NCI-H82 treated with DMSO at 0.1 percent for 48 hours (cell line): ENCODE measurements around the gene ZSCAN18.

Experiments used
- DNase-seq: peaks from one replicate; lab custom pipeline; 2025; ENCODE audit not compliant: unreplicated experiment; lab: John Stamatoyannopoulos, UW

Gene ZSCAN18

GRCh38 chr19:58086825-58087710 lies 11.0 kb downstream of the ZSCAN18 start:
- DNase-seq, result no peak

DNA sequence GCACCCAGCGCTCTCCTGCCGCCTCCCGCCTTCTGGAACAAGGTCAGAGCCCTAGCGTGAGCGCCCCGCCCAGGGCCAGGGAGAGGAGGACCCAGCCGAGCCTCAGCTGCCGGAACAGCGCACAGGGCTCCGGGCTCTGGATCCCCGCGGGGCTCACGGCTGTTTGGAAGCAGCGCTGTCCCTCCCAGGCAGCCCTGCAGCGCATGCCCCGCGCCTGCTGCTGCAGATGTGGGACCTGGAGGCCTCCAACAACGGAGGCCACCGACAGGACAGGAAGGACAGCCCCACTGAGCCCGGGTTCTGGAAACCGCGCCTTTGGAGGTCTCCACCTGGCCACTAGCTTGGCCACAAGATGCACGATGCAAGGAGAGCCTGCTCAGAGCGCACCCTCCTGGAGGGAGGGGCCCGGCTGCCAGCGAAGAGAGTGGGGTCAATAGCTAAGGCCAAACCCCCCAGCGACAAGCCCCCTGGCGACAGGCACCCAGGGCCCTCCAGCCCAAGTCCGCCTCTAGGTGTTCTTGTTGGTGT lies 12.6 kb downstream of the ZSCAN18 start:
- no peak for DNase-seq

- DNase-seq, result no peak
Measured at GRCh38 chr19:58084596-58085347, 13.3 kb downstream of the ZSCAN18 start.

- DNase-seq, result no peak
Measured at GRCh38 chr19:58083021-58083420, 15.0 kb downstream of the ZSCAN18 start.

GRCh38 chr19:58079792-58080191 lies 18.2 kb downstream of the ZSCAN18 start:
- no peak for DNase-seq

DNA sequence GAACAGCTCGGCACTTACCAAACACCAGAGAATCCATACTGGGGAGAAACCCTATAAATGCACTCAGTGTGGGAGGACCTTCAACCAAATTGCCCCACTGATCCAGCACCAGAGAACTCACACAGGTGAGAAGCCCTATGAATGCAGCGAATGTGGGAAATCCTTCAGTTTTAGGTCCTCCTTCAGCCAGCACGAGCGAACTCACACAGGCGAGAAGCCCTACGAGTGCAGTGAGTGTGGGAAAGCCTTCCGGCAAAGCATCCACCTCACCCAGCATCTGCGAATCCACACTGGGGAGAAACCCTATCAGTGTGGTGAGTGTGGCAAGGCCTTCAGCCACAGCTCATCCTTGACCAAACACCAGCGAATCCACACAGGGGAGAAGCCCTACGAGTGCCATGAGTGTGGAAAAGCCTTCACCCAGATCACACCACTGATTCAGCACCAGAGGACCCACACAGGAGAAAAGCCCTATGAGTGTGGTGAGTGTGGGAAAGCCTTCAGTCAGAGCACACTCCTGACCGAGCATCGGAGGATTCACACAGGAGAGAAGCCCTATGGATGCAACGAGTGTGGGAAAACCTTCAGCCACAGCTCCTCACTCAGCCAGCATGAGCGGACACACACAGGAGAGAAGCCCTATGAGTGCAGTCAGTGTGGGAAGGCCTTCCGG lies 30.7 kb downstream of the ZSCAN18 start:
- no peak for DNase-seq

GRCh38 chr19:58063712-58064111 lies 34.3 kb downstream of the ZSCAN18 start:
- DNase-seq, result no peak

DNA sequence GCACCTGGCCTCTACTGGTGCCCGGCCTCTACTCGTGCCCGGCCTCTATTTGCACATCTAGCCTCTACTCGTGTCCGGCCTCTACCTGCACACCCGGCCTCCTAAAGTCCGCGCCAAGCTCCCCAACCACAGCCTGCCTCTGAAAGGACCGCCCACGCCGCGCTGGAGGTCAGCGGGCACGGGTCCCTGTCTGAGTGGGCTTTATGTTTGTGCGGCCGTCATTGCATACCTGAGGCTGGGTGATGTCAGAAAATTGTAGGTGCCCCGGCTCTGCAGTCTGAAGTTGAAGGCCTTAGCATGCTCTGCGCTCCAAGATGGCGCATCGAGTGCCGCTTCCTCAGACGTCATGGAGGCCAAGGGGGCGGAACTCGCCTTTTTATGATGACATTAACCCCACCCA lies 37.8 kb downstream of the ZSCAN18 start:
- DNase-seq, result no peak

DNA sequence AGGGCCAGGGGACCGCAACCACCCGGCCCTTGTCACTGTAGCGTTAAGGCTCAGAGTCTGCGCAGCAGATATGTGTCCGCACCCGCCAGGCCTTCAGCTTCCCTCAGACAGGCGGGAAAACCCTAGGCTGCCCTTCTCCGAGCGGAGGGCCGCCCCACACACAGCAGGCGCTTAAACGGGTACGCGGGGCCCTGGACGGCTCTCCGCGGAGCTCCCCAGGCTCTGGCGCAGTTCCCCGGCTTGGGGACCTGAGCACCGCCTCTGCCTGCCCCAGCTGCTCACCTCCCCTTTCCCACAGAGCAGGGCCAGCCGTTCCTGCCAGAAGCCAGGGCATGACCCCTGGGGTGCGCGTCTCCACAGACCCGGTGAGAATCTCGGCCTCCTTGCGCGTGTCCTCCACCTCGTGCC lies 38.4 kb downstream of the ZSCAN18 start:
- no peak for DNase-seq

DNA sequence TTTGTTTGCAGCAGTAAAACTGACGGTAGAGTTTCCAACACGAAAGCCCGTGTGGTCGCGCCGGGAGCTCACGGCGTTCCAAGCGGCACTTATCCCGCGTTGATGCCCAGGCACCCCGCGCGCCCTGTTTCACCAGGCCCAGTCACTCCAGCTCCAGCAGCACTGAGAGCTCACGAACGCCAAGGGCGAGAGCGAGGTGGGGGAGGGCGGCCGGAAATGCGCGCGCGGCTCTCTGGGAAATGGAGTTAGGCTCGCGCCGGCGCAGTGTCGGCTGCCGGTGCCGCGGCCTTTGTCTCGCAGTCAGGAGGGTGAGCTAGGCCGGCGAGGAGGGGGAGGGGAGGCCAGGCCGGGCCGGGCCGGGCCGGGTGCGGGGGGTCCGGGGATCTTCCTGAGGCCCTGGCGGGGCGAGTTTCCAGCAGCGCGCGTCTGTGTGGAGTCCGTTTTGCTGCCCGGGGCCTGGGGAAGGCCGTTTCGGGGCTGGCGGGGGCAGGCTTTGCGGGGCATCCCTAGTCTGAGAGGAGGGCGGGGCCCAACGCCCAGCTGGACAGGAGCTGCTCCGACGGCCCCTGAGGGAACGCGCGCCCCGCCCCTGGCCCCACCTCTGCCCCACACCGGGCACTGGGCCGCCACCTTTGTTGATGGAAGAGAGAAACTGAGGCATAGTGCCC lies 38.9 kb downstream of the ZSCAN18 start, which contains the start of gene ZNF135:
ZNF135 (plus strand) TSS at position 280 of the 668 bp plus-strand sequence. CDS start 721 bp downstream, outside the sequence.
- peak; percentile 23 for DNase-seq

GRCh38 chr19:58058467-58058866 lies 39.6 kb downstream of the ZSCAN18 start:
- DNase-seq, result no peak

DNA sequence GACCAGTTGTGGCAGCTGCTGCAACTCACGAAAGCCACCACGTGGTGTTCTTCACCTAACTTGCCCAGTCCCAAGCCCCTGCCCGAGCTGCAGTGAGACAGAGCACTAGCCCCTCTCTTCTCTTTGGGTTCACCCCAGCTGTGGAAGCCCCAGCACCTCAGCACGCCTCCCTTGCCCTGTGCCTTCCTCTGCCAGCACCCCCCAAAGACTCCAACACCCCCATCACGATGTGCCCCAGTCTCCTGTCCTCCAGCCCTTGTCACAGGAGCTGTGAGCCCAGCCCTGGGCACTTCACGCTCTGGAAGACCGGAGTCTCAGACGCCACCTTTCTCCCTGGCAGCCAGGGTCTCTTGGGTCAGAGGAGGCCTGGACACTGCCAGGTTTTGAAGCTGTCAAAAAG lies 41.2 kb downstream of the ZSCAN18 start:
- no peak for DNase-seq

GRCh38 chr19:58056261-58056660 lies 41.8 kb downstream of the ZSCAN18 start:
- no peak for DNase-seq

- no peak for DNase-seq
Measured at GRCh38 chr19:58054901-58055874, 42.8 kb downstream of the ZSCAN18 start.

DNA sequence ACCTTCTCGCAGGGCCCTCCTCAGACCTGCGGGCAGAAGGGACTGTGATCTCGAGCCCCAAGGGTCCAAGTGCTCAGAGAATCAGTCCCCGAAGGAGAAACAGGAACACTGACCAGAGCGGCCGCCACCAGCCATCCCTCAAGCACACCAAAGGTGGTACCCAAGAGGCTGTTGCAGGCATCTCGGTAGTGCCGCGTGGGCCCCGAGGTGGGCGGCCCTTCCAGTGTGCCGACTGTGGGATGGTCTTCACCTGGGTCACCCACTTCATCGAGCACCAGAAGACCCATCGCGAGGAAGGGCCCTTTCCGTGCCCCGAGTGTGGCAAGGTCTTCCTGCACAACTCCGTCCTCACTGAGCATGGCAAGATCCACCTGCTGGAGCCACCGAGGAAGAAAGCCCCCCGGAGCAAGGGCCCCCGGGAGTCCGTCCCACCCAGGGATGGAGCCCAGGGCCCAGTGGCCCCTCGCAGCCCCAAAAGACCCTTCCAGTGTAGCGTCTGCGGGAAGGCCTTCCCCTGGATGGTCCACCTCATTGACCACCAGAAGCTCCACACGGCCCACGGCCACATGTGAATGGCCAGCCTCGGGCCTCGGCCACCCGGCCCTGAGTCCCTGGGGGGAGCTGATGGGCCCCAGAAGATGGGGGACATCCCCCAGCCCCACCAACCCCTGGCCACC lies 44.4 kb downstream of the ZSCAN18 start:
- no peak for DNase-seq

- DNase-seq, result no peak
Measured at GRCh38 chr19:58052256-58052655, 45.8 kb downstream of the ZSCAN18 start.

GRCh38 chr19:58047672-58048071 lies 50.4 kb downstream of the ZSCAN18 start:
- DNase-seq, result no peak

- no peak for DNase-seq
Measured at GRCh38 chr19:58046856-58047255, 51.2 kb downstream of the ZSCAN18 start.
